Renal cortex interstitium (tissue), 11 donors: Measurements from ENCODE around the gene MGAT4C. TPM values are rescaled to one million over a fixed set of nuclear protein-coding genes. Genes with fewer than 3 reads are reported as not detected.

ENCODE experiments used
- DNase-seq, 11 donors: peaks; one replicate each; pipeline ENCODE4 v3.0.0-alpha.2; 2013; ENCODE audit warnings: low read depth in 9 of 11, low spot score in 4 of 11; ENCODE audit errors: extremely low read depth in 1 of 11
- polyA plus RNA-seq, 3 donors: library from polyadenylated mRNA; unstranded; fragments of 120-200 nt; gene quantifications; one replicate each; pipeline ENCODE4 v1.2.1, GENCODE V29; 2013; ENCODE audit not compliant: insufficient read length in 3 of 3

MGAT4C gene
- polyA plus RNA-seq, 3 donors = 0.82 to 2.3 (median 1.4) TPM

DNA sequence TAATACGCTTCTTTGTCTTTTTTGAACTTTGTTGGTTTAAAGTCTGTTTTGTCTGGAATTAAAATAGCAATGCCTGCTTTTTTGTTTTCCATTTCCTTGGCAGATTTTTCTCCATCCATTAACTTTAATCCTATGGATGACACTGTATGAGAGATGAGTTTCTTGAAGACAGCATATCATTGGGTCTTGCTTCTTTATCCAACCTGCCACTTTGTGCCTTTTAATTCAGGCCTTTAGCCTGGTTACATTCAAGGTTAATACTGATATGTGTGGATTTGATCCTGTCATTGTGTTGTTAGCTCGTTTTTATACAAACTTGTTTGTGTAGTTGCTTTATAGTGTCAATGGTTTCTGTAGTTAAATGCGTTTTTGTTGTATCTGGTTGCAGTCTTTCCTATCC is 214.1 kb downstream of the MGAT4C start:
- no peak for DNase-seq

DNA sequence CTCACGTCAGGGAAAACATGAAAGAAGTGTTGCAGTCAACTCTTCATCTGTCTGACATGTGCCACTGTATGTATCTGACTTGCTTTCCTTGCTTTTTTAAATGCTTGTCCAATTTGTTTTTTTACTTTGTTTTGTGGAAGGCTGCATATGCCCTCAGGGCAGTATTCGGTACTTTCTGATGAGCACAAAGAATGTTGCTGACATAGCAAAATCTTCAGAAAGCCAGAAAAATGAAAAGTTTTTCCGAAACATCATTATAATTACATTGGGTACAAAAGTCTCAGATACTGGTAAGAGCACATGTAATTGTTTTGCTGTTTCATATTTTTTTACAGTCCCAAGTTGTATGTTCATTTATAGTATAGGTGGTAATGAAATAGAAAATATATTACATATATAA is 237.8 kb downstream of the MGAT4C start:
- DNase-seq = no peak

DNA sequence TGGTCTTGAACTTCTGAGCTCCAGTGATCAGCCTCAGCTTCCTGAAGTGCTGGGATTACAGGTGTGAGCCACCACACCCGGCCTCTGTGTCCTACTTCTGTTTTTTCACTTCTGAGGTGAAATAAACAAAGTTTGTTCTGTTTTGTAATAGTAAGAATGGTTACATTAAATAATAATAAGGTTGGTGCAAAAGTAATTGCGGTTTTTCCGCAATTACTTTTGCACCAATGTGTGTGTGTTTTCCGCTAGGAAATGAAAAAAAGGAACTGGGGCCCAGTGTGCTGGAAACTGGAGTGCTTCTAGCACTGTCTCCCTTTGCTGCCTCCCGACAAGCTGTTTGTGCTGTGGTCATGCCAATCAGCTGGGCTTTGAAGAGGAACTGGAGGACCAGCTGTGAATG is 241.2 kb downstream of the MGAT4C start:
- no peak for DNase-seq

DNA sequence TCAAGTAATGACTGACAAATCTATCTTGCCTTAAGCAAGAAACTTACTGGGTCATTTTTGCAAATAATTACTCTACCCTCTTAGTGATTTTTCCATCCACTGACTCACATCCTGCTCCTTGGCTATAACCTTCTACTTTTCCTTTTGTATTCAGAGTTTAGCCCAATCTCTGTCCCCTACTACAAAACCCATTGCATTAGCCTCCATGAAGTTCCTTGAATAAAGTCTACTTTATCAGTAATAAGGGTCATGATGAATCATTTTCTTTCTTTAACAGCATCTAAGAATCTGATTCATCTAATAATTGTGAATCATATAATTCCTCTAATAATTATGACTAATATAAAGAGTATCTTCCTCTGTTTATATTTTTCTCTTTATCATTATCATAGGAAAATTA is 249.5 kb downstream of the MGAT4C start:
- no peak for DNase-seq

DNA sequence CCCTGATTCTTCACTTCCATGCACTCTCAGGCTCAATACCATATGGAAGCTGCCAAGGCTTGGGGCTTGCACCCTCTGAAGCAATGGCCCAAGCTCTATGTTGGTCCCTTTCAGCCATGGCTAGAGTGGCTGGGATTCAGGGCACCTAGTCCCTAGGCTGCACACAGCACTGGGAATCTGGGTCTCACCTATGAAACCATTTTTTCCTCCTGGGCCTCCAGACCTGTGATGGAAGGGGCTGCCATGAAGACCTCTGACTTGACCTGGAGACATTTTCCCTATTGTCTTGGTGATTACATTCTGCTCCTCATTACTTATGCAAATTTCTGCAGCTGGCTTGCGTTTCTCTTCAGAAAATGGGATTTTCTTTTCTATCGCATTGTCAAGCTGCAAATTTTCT is 258.1 kb downstream of the MGAT4C start:
- DNase-seq = no peak

DNA sequence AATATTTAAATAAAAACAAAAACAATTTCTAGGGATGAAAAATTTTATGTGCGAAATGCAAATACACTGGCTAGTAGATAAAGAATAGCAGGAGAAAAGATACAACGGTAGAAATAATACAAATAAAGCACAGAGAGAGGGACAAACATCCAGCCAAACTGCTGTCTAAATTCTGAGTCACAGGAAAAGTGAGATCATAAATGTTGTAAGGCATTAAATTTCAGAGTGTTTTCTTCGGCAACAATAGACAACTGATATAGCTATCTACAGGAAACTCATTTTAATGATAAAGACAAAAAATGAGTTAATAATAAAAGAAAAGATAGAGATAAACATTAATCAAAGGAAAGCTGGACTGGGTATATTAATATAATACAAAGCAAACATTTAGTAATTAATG is 259.9 kb downstream of the MGAT4C start:
- DNase-seq = no peak

DNA sequence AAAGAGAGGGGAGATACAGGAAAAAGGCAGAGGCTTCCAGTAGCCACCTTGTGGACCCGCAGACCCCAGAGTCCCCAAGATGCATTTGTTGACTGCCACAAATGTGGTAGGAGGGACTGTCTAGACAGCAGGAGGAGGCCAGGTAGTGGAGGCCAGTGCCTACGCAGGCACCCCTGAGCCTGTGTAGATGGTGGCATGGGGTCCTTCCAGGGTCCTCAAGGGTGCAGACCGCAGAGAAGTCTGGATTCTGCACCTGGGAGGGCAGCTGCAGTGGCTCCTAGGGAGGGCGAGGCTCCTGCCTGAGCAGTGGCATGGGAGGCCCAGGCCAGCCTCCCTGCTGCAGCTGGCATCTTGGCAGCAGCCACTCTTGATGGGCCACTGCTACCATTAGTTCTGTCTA is 262.4 kb downstream of the MGAT4C start:
- DNase-seq = no peak

DNA sequence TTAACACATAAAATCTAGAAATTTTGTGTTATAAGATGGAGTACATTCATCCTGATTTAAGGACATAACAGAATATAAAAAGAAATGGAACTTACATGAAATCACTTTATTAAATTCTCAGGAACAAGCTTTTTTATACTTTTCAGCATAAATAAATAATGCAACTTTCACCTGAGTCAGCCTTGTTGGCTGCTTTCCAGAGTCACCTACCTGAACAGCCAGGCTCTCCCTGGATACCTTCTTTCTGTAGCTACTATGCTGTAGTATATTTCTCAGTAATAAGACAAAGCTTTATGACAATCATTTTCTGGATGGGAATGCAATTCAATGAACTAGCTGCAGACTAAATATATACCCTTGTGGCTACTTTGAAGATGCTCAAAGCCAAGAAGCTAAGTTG is 270.2 kb downstream of the MGAT4C start:
- no peak for DNase-seq

DNA sequence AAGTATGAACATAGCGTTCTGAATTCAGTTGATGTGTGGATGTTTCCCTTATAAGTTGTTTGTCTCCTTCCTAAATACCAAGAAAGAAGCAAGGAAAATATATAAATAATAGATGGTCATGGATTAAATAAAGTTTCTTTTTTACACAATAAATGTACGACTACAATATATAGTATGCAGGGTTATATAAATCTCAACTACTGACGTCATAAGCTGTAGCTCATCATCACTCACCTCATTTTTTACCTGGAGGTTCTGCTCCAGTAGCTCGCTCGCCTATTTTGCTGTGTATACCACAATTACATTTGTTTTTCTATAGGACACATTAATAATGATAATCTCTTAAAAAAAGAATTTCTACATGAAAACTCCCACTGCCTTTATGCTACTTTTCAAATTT is 272.6 kb downstream of the MGAT4C start:
- DNase-seq = no peak

DNA sequence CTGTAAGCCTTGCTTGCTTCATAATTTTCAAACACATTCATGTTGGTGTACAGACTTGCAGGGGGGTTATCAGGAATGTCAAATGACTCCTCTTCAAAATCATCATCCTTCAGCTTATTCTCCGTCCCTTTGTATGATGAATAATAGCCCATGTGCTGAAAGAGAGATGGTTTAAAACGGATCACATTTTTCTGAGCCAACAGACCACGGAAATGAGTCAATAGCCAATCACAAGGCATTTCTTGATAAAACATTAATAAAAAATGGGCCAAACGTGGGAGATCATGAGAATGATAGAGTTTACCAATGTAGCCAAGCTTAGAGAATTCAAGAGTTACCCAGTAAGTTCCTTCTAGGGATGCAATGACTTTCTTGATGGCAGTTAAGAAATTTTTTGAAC is 276.6 kb downstream of the MGAT4C start:
- DNase-seq = no peak

DNA sequence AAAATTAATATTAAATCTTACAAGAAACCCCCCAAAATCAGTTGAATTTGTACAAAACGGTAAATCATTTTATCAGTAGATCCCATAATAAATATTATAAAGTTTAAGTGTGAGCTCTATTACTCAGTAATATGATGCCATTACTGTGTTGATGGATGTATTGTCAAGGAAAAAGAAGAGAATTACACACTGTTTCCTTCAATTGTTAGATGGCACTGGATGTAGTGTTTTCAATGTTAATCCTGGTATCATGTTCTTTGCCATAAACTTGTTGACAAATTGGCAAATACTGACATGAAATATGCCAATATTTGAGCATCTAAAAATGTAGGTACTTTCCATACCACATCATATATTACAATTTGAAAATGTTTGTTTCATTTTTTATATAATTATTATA is 280.5 kb downstream of the MGAT4C start:
- no peak for DNase-seq

DNA sequence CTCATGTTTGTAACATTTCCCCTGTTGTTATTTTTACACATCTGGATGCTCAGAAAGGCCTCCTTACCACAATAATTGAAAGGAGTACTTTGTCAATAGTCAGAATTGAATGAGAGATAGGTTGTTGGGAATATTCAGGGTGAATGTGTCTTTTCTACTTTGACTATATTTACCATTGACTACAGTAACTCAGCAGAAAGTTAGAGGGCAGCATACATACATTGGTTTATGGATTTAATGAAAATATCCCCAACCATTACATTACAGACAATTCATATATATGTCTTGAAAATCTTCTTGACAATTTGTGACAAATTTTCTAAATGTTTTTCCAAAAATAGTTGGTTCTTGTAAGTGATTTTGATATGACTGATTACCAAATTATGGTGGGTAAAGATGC is 284.4 kb downstream of the MGAT4C start:
- DNase-seq = no peak

DNA sequence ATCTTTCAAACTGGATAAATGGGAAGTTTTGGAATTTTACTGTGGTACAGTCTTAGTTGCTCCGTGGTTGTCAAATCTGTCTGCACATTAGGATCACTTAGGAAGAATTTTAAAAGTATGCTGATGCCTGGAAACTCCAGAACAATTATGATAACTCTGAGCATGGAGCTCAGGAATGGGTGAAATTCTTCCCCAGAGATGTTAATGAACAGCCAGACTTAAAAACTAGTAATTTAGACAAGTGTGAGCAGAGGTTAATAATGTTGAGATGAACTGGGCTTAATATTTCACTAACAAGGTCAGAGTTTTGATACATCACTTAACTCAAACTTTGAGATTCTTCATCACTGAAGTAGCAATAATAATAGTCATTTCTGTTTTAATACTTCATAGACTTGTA is 287.6 kb downstream of the MGAT4C start:
- no peak for DNase-seq

DNA sequence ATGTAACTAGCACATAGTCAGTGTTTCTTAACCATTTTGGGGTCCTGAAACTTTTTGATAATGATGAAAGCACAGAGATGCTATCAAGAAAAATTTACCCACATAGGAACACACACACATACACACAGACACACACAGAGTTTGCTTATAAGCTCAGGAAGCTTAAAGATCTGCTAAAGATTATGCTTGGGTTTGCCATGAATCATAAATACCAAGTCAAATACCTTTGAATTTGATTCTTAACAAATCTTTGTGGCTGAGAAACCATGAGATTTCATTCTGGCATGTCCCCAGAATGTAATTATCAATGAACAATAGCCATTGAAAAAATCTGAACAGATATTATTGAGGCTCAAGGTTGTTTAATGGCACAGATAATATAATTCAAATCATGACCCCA is 292.9 kb downstream of the MGAT4C start:
- DNase-seq = no peak

DNA sequence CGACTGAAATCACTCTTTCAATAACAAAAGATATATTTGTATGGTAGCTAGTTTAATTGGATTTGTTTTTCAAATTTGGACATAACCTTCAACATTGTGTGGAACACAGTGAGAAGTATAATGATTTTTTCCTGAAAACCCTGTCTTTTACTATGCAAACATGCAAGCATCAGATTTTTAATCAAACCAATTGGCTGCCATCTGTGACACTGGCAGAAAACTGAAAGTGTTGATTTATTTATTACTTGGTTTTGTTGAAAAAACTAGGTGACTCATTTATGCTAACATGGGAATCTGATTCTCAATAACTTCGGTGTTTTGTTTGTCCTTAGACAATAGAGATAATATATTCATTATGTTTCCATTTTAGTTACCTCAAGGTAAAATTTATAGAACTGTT is 300.1 kb downstream of the MGAT4C start:
- no peak for DNase-seq

DNA sequence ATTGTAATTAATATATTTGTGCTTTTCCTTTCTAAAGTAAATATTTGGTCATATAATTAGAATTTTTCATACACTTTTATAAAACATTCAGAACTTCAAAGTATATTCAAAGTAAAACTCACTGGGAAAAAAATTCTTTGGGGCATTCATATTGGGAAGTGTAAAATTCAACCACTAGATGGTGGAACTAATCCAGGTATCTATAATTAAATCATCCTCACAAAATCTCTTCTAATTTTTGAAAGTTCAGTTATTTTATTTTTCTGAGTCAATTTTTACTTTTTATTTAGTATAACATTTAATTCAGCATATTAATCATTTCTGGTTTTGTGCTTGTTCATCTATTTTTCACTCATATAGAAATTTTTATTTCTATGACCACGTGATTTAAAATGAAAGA is 301.1 kb downstream of the MGAT4C start:
- no peak for DNase-seq

DNA sequence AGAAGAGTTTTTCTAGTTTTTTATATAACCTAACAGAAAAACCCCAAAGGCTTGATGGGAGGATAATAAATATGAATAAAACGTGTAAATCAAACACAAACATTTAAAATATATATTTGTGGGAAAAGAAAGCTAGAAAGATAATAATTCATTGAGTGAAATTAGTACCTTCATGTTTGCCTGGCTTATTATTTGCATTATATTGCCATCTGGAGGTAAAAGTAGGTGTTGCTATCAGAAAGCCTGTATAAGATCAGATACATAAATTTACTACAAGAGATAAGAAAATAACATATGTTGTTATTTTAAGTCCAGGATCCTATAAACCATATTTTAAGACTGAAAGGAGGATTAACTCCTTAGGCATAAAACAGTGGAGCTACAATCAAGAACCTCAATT is 304.4 kb downstream of the MGAT4C start:
- DNase-seq = peak in 3 of 11 donors; percentile 5 to 12 (median 7)

DNA sequence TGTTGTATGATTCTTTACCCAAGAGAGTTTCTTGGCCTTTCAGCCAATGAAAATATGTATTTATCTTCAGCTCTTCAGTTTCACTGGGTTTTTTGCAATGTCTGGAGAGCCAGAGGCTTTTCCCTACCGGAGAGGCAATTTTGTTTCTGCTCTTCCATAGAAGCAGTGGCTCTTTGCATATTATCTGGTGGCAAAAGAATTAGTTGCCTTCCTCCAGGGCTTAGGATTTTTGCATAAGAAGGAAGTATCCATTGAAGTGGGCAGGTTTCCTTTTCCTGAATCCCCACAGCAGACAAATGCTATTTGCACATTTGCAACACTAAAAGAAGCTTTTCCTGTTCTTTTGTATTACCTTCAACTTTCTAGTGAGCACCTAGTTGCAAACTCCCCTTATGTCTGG is 306.9 kb downstream of the MGAT4C start:
- DNase-seq = no peak

DNA sequence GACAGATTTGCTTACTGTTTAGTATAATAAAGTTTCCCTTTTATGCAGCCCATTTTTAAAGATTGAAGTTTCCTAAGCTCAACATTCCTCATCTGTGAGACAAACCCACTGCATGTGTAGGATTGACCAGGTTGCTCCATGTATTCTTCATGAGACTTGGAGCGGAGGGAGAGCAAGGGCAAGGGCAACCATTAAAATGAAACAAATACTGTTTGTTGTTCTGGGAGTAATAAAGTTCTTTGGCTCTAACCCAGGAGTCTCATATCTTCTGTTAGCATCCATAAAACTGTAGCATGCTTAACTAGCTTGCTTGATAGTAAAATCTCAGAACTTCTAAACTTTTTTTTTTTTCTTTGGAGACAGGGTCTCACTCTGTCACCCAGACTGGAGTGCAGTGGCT is 307.9 kb downstream of the MGAT4C start:
- DNase-seq = no peak

DNA sequence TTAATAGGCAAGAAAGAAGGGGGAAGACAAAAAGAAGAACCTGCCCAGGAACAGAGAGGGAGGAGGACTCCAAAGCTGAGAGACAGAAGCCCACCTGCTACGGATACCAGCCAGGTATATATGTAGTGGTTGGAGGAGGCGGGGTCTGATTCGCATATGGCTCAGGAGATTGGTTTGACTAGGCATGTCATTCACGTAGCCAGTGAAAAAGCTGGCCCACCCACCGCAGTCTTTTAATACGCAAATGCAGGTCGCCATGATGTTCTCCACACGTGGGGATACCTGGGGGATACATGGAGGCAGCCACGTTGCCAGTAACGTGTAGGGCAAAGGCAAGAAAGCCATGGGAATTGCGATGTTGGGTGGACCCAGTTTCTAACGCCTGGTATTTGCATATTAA is 308.9 kb downstream of the MGAT4C start:
- DNase-seq = no peak

DNA sequence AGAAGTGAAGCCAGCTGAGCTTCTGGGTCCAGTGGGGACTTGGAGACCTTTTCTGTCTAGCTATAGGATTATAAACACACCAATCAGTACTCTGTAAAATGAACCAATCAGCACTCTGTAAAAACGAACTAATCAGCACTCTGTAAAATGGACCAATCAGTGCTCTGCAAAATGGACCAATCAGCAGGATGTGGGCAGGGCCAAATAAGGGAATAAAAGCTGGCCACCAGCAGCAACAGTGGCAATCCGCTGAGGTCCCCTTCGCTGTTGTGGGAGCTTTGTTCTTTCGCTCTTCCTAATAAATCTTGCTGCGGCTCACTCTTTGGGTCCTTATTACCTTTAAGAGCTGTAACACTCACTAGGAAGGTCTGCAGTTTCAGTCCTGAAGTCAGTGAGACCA is 309.8 kb downstream of the MGAT4C start:
- DNase-seq = no peak

DNA sequence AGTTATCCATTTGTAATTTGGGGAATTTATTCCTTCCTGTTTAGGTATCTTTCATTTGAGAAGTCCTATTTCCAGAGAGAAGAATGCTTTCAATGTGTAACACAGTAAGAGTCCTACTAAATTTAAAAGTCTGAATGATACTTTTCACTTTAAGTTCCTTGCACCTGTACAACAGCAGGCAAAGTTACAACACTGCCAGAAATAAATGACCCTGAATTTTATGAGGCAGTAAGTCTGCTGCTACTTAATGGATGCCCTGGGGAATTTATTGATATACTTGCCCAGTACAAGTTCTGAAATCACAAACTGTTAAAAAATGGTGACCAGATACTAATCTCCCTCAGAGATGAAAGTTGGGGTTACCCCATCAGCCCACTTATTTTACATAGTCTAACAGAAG is 329.0 kb downstream of the MGAT4C start:
- DNase-seq = peak in 1 of 11 donors; percentile 11
